OCI-LY3 (cell line): ENCODE results near the gene RARRES1.

Experiments
- CTCF ChIP-seq: fragments of 200-600, 300-600 bp; sonication (generic); IDR thresholded peaks from 2 replicates; pipeline ENCODE4 v1.5.1; 2014; ENCODE audit warnings: antibody characterized with exemption, low read length, low read depth
- EZH2phosphoT487 ChIP-seq: fragments of 200-600 bp; shearing (Covaris generic); IDR thresholded peaks from 2 replicates; pipeline ENCODE4 v1.6.1; 2018; ENCODE audit warnings: antibody characterized with exemption, mixed run types, low read depth

GRCh38 chr3:158710601-158711000 is 21.7 kb downstream of the RARRES1 start:
- TF ChIP-seq CTCF (no peak), EZH2phosphoT487 (no peak)
